ENCODE data around the gene CHTOP. TPM values are rescaled to one million over a fixed set of nuclear protein-coding genes. Genes with fewer than 3 reads are reported as not detected.

CHTOP gene
- total and polyA plus RNA-seq, 2 experiments from 2014 or later = 26.9 to 42.2 TPM

DNA sequence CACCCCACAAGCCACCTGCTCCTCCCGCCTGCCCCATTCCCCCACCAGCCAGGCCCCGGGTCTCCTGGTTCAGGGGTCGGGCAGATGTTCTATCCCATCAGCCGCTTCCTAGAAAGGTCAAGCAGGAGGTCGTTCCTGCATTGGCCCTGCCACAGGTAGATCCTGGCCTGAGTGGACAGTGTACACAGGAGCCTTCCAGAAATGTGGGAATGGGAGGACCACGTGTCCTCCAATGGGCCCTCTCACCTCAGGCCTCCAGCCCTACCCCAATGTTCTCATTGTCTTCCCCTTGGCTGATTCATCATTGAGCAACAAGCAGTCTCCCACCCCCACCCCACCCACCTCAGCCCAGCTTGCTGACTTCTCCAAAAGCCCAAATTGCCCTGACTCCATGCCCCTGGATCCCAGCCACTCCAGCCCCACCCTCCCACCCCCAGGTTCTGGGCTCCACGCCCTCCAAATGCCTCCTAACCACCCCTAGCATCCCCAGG is 23.0 kb upstream of the CHTOP start:
- H3K9ac ChIP-seq = peak overlapping the region; percentile 97

DNA sequence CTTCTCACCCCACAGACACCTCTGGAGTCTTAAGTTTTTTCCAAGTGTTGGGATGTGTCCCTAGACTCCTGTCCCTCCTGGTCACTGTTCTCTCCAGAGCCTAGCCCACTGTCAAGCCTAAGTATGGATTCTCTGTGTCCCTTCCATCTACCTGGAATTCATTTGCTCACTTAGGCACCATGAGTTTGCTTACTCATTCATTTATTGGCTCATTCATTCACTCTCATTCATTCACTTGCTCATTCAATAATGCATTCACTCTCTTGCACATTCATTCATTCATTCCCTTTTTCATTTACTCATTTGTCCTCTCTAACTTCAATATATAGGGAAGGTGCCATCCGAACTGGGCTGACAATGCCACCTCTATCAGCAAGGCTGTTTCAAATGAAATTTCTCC is 22.5 kb upstream of the CHTOP start:
- Histone ChIP-seq H3K27ac (peak overlapping the region; percentile 76), H3K4me3 (peak overlapping the region; percentile 96), H3K4me2 (ENCODE audit: unreplicated experiment) (peak overlapping the region; percentile 93), H3F3A (ENCODE audit: insufficient read depth) (peaks cover 31% of the 10 kb centered on the region), H3K27me3 (replicated peaks; ENCODE audit: insufficient read depth) (no peaks in the 10 kb centered on the region), H3K36me3 (ENCODE audit: low read depth) (peaks cover 12% of the 10 kb centered on the region), H3K9me2 (ENCODE audit: insufficient read depth) (no peaks in the 10 kb centered on the region), H2AFZ (no peak overlapping the region), H3K4me1 (ENCODE audit: insufficient read depth) (peaks cover 32% of the 10 kb centered on the region), H4K20me1 (ENCODE audit: insufficient read depth) (no peaks in the 10 kb centered on the region), H3K9me3 (ENCODE audit: low read depth) (no peaks in the 10 kb centered on the region), H3K9ac (peak overlapping the region; percentile 97), H3K79me2 (ENCODE audit: insufficient read depth) (peaks cover 68% of the 10 kb centered on the region)
- no peak for TF ChIP-seq EZH2phosphoT487 (IDR thresholded peaks at IDR 0.05; ENCODE audit: insufficient read depth, low read depth)
- no peak for TF ChIP-seq EZH2 (IDR thresholded peaks at IDR 0.05; ENCODE audit: insufficient read depth, poor library complexity, severe bottlenecking)
- WGBS, 2 experiments (ENCODE audit: low coverage in 1 of 2, low lambda C conversion rate in 2 of 2, missing lambda C conversion rate in 2 of 2) = 35 to 44% methylated on average over 1 of the region's 1 CpG
- peak; percentile 53 for DNase-seq
- in situ Hi-C loops (cut with MboI) = no loop called here

More for the DNA sequence above, 23.0 kb upstream of the CHTOP start:
- Histone ChIP-seq H3K36me3 (ENCODE audit: low read depth) (peaks cover 17% of the 10 kb centered on the region), H3K9me3 (ENCODE audit: low read depth) (no peaks in the 10 kb centered on the region), H3F3A (ENCODE audit: insufficient read depth) (peaks cover 36% of the 10 kb centered on the region), H3K27ac (peak overlapping the region; percentile 76), H2AFZ (no peak overlapping the region), H3K9me2 (ENCODE audit: insufficient read depth) (no peaks in the 10 kb centered on the region), H3K27me3 (replicated peaks; ENCODE audit: insufficient read depth) (no peaks in the 10 kb centered on the region), H3K4me3 (peak overlapping the region; percentile 96), H3K4me2 (ENCODE audit: unreplicated experiment) (peak overlapping the region; percentile 93), H3K79me2 (ENCODE audit: insufficient read depth) (peaks cover 72% of the 10 kb centered on the region), H3K4me1 (ENCODE audit: insufficient read depth) (peaks cover 32% of the 10 kb centered on the region), H4K20me1 (ENCODE audit: insufficient read depth) (no peaks in the 10 kb centered on the region)
- DNase-seq = peak; percentile 84
- 73 to 83% methylated on average over 6 to 7 of the region's 7 CpGs for WGBS, 2 experiments (ENCODE audit: low coverage in 1 of 2, low lambda C conversion rate in 2 of 2, missing lambda C conversion rate in 2 of 2)
- in situ Hi-C loops (cut with MboI) = no loop called here
- TF ChIP-seq EZH2phosphoT487 (IDR thresholded peaks at IDR 0.05; ENCODE audit: insufficient read depth, low read depth) = no peak
- no peak for TF ChIP-seq EZH2 (IDR thresholded peaks at IDR 0.05; ENCODE audit: insufficient read depth, poor library complexity, severe bottlenecking)

DNA sequence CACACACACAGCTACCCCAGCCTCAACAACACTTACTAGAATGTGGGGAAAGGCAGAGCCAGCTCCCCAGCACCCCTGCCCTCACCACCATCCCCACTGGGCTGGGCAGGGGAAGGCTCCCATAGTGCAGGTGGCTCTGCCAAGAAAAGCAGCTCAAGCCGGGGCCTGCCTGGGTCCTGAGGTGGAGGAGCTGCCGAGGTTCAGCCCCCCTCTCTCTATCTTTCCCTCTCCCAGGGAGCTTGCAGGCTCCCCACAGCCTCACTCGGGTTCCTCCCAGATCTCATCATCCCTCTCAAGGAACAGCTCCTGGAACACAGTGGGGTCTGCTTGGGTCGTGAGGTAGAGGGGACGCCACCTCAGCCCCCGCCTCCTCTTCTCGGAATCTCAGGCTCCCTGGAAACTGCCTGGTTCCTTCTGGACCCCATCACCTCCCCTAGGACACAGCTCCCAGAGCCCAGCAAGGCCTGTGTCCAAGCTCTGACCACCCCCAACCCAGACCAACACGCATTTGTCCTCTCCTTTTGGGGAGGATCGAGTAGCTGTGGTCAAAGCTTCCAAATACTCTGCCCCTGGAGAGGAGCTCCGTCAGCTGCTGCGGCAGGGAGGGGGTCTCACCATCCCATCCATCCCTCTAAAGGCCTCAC is 21.6 kb upstream of the CHTOP start:
- peaks cover 60% of the 10 kb centered on the region for H3K79me2 ChIP-seq (ENCODE audit: insufficient read depth)
- peaks cover 38% of the 10 kb centered on the region for H3K4me1 ChIP-seq (ENCODE audit: insufficient read depth)
- in situ Hi-C loops (cut with MboI) = no loop called here
- peaks cover 30% of the 10 kb centered on the region for H3F3A ChIP-seq (ENCODE audit: insufficient read depth)
- H3K4me2 ChIP-seq (ENCODE audit: unreplicated experiment) = peak overlapping the region; percentile 93
- peak; percentile 42 for DNase-seq
- TF ChIP-seq EZH2 (IDR thresholded peaks at IDR 0.05; ENCODE audit: insufficient read depth, poor library complexity, severe bottlenecking) = no peak
- TF ChIP-seq EZH2phosphoT487 (IDR thresholded peaks at IDR 0.05; ENCODE audit: insufficient read depth, low read depth) = no peak
- no peaks in the 10 kb centered on the region for H3K9me3 ChIP-seq (ENCODE audit: low read depth)
- H3K27me3 ChIP-seq (replicated peaks; ENCODE audit: insufficient read depth) = no peaks in the 10 kb centered on the region
- peak overlapping the region; percentile 96 for H3K4me3 ChIP-seq
- WGBS, 2 experiments (ENCODE audit: low coverage in 1 of 2, low lambda C conversion rate in 2 of 2, missing lambda C conversion rate in 2 of 2) = 1 to 3% methylated on average over 11 of the region's 11 CpGs
- peak overlapping the region; percentile 73; the same call in 1 of the 2 replicates for H2AFZ ChIP-seq
- H3K9me2 ChIP-seq (ENCODE audit: insufficient read depth) = no peaks in the 10 kb centered on the region
- H3K9ac ChIP-seq = peak overlapping the region; percentile 97
- H4K20me1 ChIP-seq (ENCODE audit: insufficient read depth) = no peaks in the 10 kb centered on the region
- H3K27ac ChIP-seq = peak overlapping the region; percentile 76
- peaks cover 3% of the 10 kb centered on the region; the same call in 1 of the 2 replicates for H3K36me3 ChIP-seq (ENCODE audit: low read depth)

DNA sequence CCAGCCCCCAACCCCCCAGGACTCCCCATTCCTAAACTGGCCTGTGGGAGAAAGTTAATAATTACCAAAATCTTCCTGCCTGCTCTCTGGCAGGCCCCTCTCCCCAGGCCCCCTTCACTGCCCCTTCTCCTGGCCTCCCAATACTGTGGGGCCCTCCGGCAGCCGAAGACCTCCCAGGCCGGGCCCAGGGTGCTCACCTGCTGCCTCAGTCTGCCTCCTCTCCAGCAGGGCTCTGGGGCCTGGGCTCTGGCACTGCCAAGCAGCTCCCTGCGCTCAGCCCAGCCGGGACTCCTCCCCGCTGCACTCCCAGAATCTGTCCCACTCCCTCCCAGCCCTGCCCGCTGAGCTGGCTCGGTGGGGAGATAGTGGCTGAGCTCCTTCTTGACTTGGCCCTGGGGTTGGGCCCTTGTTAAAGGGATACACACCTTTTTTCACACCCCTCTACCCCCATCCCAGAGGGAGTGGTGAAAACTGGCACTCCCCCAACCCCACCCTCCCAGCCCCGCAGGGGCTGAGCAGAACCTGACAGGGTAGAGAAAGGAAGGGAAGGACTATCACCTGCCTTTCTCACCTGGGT is 21.0 kb upstream of the CHTOP start, which contains the start of gene S100A16:
S100A16 (minus strand) TSS at position 383 of the 577 bp plus-strand sequence. CDS start 4,986 bp downstream, outside the sequence.
- WGBS, 2 experiments (ENCODE audit: low coverage in 1 of 2, low lambda C conversion rate in 2 of 2, missing lambda C conversion rate in 2 of 2) = 1% methylated on average over 9 of the region's 9 CpGs
- no peaks in the 10 kb centered on the region for H3K36me3 ChIP-seq (ENCODE audit: low read depth)
- peaks cover 36% of the 10 kb centered on the region for H3F3A ChIP-seq (ENCODE audit: insufficient read depth)
- TF ChIP-seq EZH2 (IDR thresholded peaks at IDR 0.05; ENCODE audit: insufficient read depth, poor library complexity, severe bottlenecking) = no peak
- no peak for TF ChIP-seq EZH2phosphoT487 (IDR thresholded peaks at IDR 0.05; ENCODE audit: insufficient read depth, low read depth)
- peak; percentile 90 for DNase-seq
- H3K4me3 ChIP-seq = peak within 1 kb of the TSS; percentile 96
- peak within 1 kb of the TSS; percentile 97 for H3K9ac ChIP-seq
- no peaks in the 10 kb centered on the region for H4K20me1 ChIP-seq (ENCODE audit: insufficient read depth)
- peak within 1 kb of the TSS; percentile 93 for H3K4me2 ChIP-seq (ENCODE audit: unreplicated experiment)
- H2AFZ ChIP-seq = peak within 1 kb of the TSS; percentile 73
- in situ Hi-C loops (cut with MboI) = no loop called here
- no peaks in the 10 kb centered on the region for H3K9me2 ChIP-seq (ENCODE audit: insufficient read depth)
- peaks cover 44% of the 10 kb centered on the region for H3K4me1 ChIP-seq (ENCODE audit: insufficient read depth)
- no peaks in the 10 kb centered on the region for H3K27me3 ChIP-seq (replicated peaks; ENCODE audit: insufficient read depth)
- no peaks in the 10 kb centered on the region for H3K9me3 ChIP-seq (ENCODE audit: low read depth)
- H3K27ac ChIP-seq = peak within 1 kb of the TSS; percentile 76
- H3K79me2 ChIP-seq (ENCODE audit: insufficient read depth) = peaks cover 54% of the 10 kb centered on the region

All from GM23248 (cell line).